Prostate gland (tissue), 2 donors: ENCODE measurements around the gene SMAD9. TPM values are rescaled to one million over a fixed set of nuclear protein-coding genes. Genes with fewer than 3 reads are reported as not detected.
A peak's percentile ranks its signal among the peaks of the same experiment; 100 is the strongest.

Source experiments
- DNase-seq: peaks from one replicate; pipeline ENCODE4 v3.0.0-alpha.2; 2019; ENCODE audit warnings: low spot score
- H3K27ac ChIP-seq, 2 donors: fragments of 200-600 bp; sonication (generic); 2 replicates each; pipeline ENCODE4 v1.5.1; 2017 to 2019
- H3K27me3 ChIP-seq: fragments of 200-600 bp; sonication (generic); replicated peaks from 2 replicates; pipeline ENCODE4 v1.5.1; 2019; ENCODE audit not compliant: insufficient read depth
- H3K36me3 ChIP-seq, 2 donors: fragments of 200-600 bp; sonication (generic); 1 replicate in 1 of 2; 2 replicates in 1 of 2; pipeline versions ENCODE4 v1.5.1 to v1.8.1; 2017 to 2019
- H3K4me1 ChIP-seq: fragments of 200-600 bp; sonication (generic); replicated peaks from 2 replicates; pipeline ENCODE4 v1.5.1; 2019
- H3K4me3 ChIP-seq, 2 donors: fragments of 200-600 bp; sonication (generic); 2 replicates each; pipeline ENCODE4 v1.5.1; 2017 to 2019
- H3K9me3 ChIP-seq: fragments of 200-600 bp; sonication (generic); 2 replicates; pipeline ENCODE4 v1.5.1; 2017
- CTCF ChIP-seq, 4 experiments: fragments of 200-600 bp in 2 of 4; fragments of 450-650 bp in 2 of 4; sonication (generic) in 2 of 4; IDR thresholded peaks; 1 replicate in 3 of 4; 2 replicates in 1 of 4; pipeline ENCODE4 v1.5.1; 2016 to 2019; ENCODE audit warnings: antibody characterized with exemption in 4 of 4, mild to moderate bottlenecking in 2 of 4, moderate library complexity in 2 of 4
- POLR2A ChIP-seq: fragments of 450-650 bp; IDR thresholded peaks from one replicate; pipeline ENCODE4 v1.6.1; 2016; ENCODE audit warnings: antibody characterized with exemption, mild to moderate bottlenecking
- POLR2AphosphoS5 ChIP-seq: sonication (generic); formaldehyde crosslinking; IDR thresholded peaks from one replicate; pipeline ENCODE4 v1.6.1; 2017; ENCODE audit warnings: antibody characterized with exemption
- WGBS: methylation state at CpG from one replicate; pipeline ENCODE4 v1.1.5; 2018; 5-methylcytosine and 5-hydroxymethylcytosine counted together
- intact Hi-C: fragments of 100-400 bp; cut with DNase I; formaldehyde crosslinking; loops from one replicate; pipeline ENCODE4 v1.14.2; 2022
- total RNA-seq, 2 donors: library from RNA; depleted of rRNA; stranded (reverse); fragments of >200 nt; gene quantifications; one replicate each; pipeline ENCODE4 v1.1.0, GENCODE V29; 2016

SMAD9 gene
- 10 to 100 TPM; 25.1 to 30.7 TPM for total RNA-seq

- WGBS, result 0% methylated on average over 24 of the region's 104 CpGs
- TF ChIP-seq POLR2AphosphoS5 (no peak), POLR2A (no peak), CTCF (IDR thresholded peaks at IDR 0.05) (no peak)
- H3K27ac ChIP-seq, result peak within 1 kb of the TSS; percentile 85 to 88
- H3K36me3 ChIP-seq, result no peaks in the 10 kb centered on the region
- H3K4me1 ChIP-seq, result no peaks in the 10 kb centered on the region
- no peaks in the 10 kb centered on the region for H3K9me3 ChIP-seq
- no peaks in the 10 kb centered on the region for H3K27me3 ChIP-seq
- H3K4me3 ChIP-seq, result peak within 1 kb of the TSS; percentile 59 to 67
- DNase-seq, result peak; percentile 76
- intact Hi-C loops, result loop anchor here (5.0 kb wide), 1 partner anchor 43 kb away; no protein-coding TSS in a partner anchor
Measured at GRCh38 chr13:36919833-36920615, at the start of gene SMAD9. Gene SMAD9 (minus strand): TSS chr13:36920238. CDS start chr13:36879689, 40,549 bp downstream.

GRCh38 chr13:36966404-36966803 is 46.4 kb upstream of the SMAD9 start:
- no peaks in the 10 kb centered on the region for H3K4me1 ChIP-seq
- H3K36me3 ChIP-seq, result no peaks in the 10 kb centered on the region
- H3K4me3 ChIP-seq, result no peak overlapping the region
- WGBS, result 89% methylated on average over 4 of the region's 4 CpGs
- intact Hi-C loops, result no loop called here
- no peak for TF ChIP-seq POLR2A
- no peak for TF ChIP-seq POLR2AphosphoS5
- TF ChIP-seq CTCF (IDR thresholded peaks at IDR 0.05), result no peak
- no peak for DNase-seq
- no peaks in the 10 kb centered on the region for H3K9me3 ChIP-seq
- H3K27ac ChIP-seq, result no peak overlapping the region
- H3K27me3 ChIP-seq, result no peaks in the 10 kb centered on the region

- Histone ChIP-seq H3K9me3 (no peaks in the 10 kb centered on the region), H3K4me3 (no peak overlapping the region), H3K4me1 (no peaks in the 10 kb centered on the region), H3K36me3 (no peaks in the 10 kb centered on the region), H3K27ac (no peak overlapping the region), H3K27me3 (no peaks in the 10 kb centered on the region)
- 67% methylated on average over 2 of the region's 2 CpGs for WGBS
- intact Hi-C loops, result no loop called here
- DNase-seq, result no peak
- TF ChIP-seq CTCF (IDR thresholded peaks at IDR 0.05) (no peak), POLR2AphosphoS5 (no peak), POLR2A (no peak)
Measured at GRCh38 chr13:36965767-36966166, 45.7 kb upstream of the SMAD9 start.

GRCh38 chr13:36959456-36960116 is 39.5 kb upstream of the SMAD9 start:
- Histone ChIP-seq H3K27ac (no peak overlapping the region), H3K27me3 (no peaks in the 10 kb centered on the region), H3K4me3 (no peak overlapping the region), H3K36me3 (no peaks in the 10 kb centered on the region), H3K4me1 (no peaks in the 10 kb centered on the region), H3K9me3 (no peaks in the 10 kb centered on the region)
- TF ChIP-seq CTCF (IDR thresholded peaks at IDR 0.05) (no peak), POLR2AphosphoS5 (no peak), POLR2A (no peak)
- 82% methylated on average over 2 of the region's 2 CpGs for WGBS
- intact Hi-C loops, result no loop called here
- DNase-seq, result no peak
